ENCODE data around the gene CHCHD6. TPM values are rescaled to one million over a fixed set of nuclear protein-coding genes. Genes with fewer than 3 reads are reported as not detected.

CHCHD6 gene
- polyA plus RNA-seq, 1 donor from 2014 or later = 102 TPM

GRCh38 chr3:126827121-126827520 lies 123.1 kb downstream of the CHCHD6 start:
- Histone ChIP-seq H4K20me1 (ENCODE audit: insufficient read depth) (no peaks in the 10 kb centered on the region), H3K9me3 (ENCODE audit: low read length) (no peaks in the 10 kb centered on the region), H3K9ac (ENCODE audit: low read length) (no peak overlapping the region), H3K4me2 (ENCODE audit: low read length) (no peak overlapping the region), H3K4me3 (ENCODE audit: low read length) (no peak overlapping the region), H3F3A (ENCODE audit: insufficient read depth, low read length, poor library complexity, severe bottlenecking) (no peaks in the 10 kb centered on the region), H3K79me2 (replicated peaks; ENCODE audit: insufficient read depth, low read length) (no peaks in the 10 kb centered on the region), H2AFZ (ENCODE audit: low read depth, low read length) (no peak overlapping the region), H3K9me2 (ENCODE audit: insufficient read depth, low read length) (no peaks in the 10 kb centered on the region), H3K36me3 (ENCODE audit: insufficient read depth, low read length) (no peaks in the 10 kb centered on the region), H3K27me3 (ENCODE audit: insufficient read depth, low read depth, low read length) (no peaks in the 10 kb centered on the region), H3K27ac (ENCODE audit: low read length) (no peak overlapping the region)
- TF ChIP-seq CTCF (IDR thresholded peaks at IDR 0.05; ENCODE audit: poor library complexity, severe bottlenecking) = no peak
- no peak for TF ChIP-seq MXI1 (conservative IDR thresholded peaks at IDR 0.05; ENCODE audit: poor library complexity, severe bottlenecking)
- TF ChIP-seq RAD21 (conservative IDR thresholded peaks at IDR 0.05) = no peak

GRCh38 chr3:126828306-126828705 lies 124.3 kb downstream of the CHCHD6 start:
- H3K27ac ChIP-seq (ENCODE audit: low read length) = no peak overlapping the region
- no peaks in the 10 kb centered on the region for H4K20me1 ChIP-seq (ENCODE audit: insufficient read depth)
- no peaks in the 10 kb centered on the region for H3K27me3 ChIP-seq (ENCODE audit: insufficient read depth, low read depth, low read length)
- H3K9me3 ChIP-seq (ENCODE audit: low read length) = no peaks in the 10 kb centered on the region
- H3K9ac ChIP-seq (ENCODE audit: low read length) = no peak overlapping the region
- TF ChIP-seq REST (IDR thresholded peaks at IDR 0.05; ENCODE audit: borderline replicate concordance) (no peak), EP300 (conservative IDR thresholded peaks at IDR 0.05; ENCODE audit: poor library complexity, severe bottlenecking) (no peak), CTCF (IDR thresholded peaks at IDR 0.05; ENCODE audit: poor library complexity, severe bottlenecking) (no peak), TAF1 (IDR thresholded peaks at IDR 0.05; ENCODE audit: low read depth) (no peak), MXI1 (conservative IDR thresholded peaks at IDR 0.05; ENCODE audit: poor library complexity, severe bottlenecking) (no peak), EZH2 (IDR thresholded peaks at IDR 0.05; ENCODE audit: borderline replicate concordance, insufficient read depth, low read length, poor library complexity, severe bottlenecking) (no peak), POLR2AphosphoS5 (IDR thresholded peaks at IDR 0.05) (no peak), RAD21 (conservative IDR thresholded peaks at IDR 0.05) (no peak)
- H2AFZ ChIP-seq (ENCODE audit: low read depth, low read length) = no peak overlapping the region
- H3K36me3 ChIP-seq (ENCODE audit: insufficient read depth, low read length) = no peaks in the 10 kb centered on the region
- no peaks in the 10 kb centered on the region for H3K79me2 ChIP-seq (replicated peaks; ENCODE audit: insufficient read depth, low read length)
- H3K9me2 ChIP-seq (ENCODE audit: insufficient read depth, low read length) = no peaks in the 10 kb centered on the region
- no peak overlapping the region for H3K4me3 ChIP-seq (ENCODE audit: low read length)
- no peaks in the 10 kb centered on the region for H3F3A ChIP-seq (ENCODE audit: insufficient read depth, low read length, poor library complexity, severe bottlenecking)
- H3K4me2 ChIP-seq (ENCODE audit: low read length) = no peak overlapping the region

Measured in neural cell (in vitro differentiated cells).